Stimulated activated CD8-positive, alpha-beta memory T cell treated with anti-CD3 and anti-CD28 coated beads, Interleukin-12 subunit alpha, Interleukin-12 subunit beta, amount 100 ng/mL, for 24 hours (primary cell): ENCODE results near the gene SPATA31E1.
"Not testable (repeated sequence)": the region's sequence is repeated elsewhere in the genome, so short reads cannot be mapped to it uniquely, and the experiment has no call there.

Experiments used
- DNase-seq: peaks from one replicate; pipeline ENCODE4 v3.0.0-alpha.2; 2020; ENCODE audit errors: extremely low read depth

Gene SPATA31E1

DNA sequence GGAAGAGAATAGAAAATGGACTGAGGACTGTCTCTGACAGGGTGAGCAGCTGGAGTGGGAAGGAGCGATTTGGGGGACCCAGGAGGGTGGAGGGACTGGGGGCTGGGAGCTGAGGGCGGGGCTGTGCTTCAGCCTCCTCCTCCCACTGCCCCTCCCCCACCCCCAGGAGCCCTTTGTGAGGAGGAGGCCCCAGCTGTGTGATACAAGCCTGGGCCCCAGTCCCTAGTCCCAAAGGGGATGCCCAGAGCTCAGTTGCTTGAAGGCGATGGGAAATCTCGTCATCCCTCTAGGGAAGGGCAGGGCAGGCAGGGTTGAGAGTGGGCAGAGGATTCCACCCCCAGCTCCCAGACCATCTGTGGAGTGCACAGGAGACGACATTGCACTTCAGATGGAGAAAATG is at the start of gene SPATA31E1:
SPATA31E1 (plus strand) TSS at position 251 of the 400 bp plus-strand sequence; CDS start at position 266, 15 bp downstream.
- DNase-seq: no peak

DNA sequence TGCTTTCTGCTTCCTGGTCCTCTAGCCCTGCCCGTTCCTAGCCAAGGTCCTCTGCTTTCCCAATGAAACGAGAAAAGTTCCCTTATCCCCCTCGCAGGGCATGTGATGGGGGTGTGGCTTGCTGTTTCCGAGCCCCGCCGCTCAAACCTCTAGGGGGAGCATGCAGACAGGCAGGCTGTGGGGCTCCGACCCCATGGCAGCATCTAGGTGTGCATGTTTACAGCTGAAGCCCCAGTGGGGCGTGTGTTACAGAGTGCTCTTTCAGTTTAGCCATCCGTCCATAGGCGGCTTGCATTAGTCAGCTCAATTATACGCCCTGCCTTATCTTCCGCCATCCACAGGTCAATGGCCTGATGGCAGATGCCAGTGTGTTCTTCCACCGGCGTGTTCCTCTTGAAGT is 48.3 kb upstream of the SPATA31E1 start:
- no peak for DNase-seq

DNA sequence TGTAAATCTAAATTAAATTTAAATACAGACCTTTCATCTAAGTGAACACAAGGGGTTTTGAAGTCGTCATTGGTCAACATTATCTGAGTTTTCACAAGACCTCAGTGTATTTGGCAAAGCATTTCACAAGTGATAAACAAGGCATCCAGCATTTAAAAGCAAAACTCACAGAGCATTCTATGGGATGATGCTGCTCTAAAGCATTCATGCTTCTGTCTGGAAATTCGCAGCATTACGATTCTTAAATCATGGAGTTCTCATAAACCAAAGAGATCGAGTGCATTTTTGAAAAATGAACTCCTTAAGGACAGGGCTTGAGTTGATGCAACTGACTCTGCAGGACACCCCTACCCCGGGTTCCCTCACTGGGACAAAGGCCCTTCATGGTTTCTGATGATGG is 46.1 kb upstream of the SPATA31E1 start:
- no peak for DNase-seq

DNA sequence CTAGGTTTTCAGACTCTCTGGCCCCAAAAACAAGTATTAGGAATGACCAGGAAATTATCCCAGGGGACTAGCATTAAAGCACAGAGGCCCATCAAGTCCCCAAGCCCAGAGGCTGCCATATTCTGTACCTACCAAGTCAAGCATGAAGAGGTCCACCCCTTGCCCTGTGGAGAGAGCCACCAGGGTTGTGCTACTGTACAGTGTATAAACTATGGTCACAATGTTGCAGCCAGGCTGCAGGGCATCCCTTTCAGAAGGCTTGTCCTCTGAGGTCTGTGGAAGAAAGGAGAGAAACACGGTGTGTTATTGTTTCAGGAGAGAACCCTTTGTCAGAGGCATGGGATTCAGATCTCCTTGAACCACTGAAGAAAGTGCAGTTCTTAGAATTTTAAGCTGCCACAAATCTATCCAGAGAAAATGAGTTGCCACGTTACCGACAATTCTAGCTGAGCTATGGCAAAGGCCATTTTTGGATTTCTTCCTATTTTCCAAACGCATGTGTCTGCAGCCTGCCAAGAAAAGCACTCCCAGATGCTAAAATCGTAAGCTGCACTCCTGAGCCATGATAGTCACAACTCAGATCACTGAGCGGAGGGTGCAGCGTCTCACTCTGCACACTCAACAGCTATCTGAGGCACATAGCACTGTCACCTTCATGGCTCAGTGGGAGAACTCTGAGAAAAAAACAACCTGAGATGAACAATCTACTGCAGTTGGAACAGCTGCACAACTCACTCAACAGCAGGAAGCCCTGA is 45.5 kb upstream of the SPATA31E1 start:
- no peak for DNase-seq

DNA sequence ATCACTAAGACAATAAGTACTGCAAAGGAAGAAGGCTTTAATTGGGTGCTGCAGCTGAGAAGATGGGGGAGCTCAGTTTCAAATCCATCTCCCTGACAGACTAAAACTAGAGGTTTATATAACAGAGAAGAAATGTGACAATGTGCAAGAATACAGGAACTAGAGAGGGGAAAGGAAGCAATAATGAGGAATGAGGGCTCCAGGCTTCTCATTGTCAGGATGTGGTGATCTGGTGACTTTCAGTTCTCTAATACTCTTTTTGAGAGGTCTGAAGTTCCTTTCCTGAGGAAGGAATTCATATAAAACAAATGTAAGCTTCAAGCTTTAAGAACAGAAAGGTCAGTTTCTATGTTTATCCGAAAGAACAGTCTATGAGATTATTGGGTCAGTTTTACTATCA is 42.5 kb upstream of the SPATA31E1 start:
- DNase-seq: no peak

DNA sequence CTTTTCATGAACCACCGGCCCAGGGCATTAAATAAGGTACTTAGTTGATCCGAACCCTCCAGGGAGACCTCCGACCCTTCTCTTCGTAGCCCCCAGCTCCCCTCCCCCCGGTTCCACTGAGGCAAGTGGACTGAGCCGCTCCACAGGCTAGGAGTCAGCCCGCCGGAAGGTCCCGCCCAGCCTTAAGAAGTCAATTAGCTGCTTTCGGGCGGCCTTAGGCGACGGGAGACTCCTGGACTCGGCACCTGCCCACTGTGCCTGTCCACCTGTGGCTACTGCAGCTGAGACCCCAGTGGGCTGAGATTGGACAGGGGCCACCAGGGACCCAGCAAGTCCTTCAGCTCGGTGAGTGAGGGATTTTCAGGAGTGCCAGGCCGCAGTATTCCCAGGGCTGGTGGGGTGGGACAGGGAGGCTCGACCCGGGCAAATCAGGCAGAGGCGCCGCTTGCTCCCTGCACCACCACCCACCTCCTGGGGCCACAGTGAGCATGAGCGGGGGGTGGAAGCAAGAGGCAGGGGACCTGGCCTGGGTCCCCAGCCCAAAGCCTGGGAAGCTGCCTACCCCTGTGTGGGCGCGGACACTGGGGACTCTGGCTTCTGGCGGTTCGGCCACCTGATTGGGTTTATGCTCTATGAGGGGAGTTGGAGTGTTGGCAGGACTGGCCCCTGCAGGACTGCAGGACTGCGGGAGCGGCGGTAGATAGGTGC is 39.6 kb upstream of the SPATA31E1 start:
- no peak for DNase-seq

DNA sequence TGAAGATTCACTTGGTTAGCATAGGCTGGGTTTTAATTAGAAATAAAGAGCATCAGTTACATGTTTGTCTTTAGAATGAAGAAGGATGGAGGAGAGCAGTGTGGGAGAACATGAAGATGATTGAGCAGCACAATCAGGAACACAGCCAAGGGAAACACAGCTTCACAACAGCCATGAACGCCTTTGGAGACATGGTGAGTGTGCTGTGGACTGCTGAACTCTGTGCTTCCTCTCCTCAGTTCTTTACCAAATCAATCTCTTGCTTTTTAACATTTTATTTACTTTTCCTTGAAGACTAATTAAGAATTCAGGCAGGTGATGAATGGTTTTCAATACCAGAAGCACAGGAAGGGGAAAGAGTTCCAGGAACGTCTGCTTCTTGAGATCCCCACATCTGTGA is 38.2 kb upstream of the SPATA31E1 start:
- no peak for DNase-seq

DNA sequence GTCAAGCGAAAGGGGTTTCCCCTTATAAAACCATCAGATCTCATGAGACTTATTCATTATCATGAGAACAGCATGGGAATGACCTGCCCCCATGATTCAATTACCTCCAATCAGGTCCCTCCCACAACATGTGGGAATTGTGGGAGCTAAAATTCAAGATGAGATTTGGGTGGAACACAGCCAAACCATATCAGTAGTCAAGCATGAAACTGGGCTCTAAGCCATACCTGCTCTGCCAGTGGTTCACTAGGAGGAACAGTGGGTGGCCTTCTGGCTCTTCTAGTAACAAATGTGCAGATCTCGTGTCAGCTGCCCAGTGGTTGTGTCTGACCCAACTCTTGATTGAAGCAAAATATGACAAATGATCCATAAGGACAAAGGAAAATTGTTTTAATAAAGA is 34.9 kb upstream of the SPATA31E1 start:
- not testable (repeated sequence) for DNase-seq

DNA sequence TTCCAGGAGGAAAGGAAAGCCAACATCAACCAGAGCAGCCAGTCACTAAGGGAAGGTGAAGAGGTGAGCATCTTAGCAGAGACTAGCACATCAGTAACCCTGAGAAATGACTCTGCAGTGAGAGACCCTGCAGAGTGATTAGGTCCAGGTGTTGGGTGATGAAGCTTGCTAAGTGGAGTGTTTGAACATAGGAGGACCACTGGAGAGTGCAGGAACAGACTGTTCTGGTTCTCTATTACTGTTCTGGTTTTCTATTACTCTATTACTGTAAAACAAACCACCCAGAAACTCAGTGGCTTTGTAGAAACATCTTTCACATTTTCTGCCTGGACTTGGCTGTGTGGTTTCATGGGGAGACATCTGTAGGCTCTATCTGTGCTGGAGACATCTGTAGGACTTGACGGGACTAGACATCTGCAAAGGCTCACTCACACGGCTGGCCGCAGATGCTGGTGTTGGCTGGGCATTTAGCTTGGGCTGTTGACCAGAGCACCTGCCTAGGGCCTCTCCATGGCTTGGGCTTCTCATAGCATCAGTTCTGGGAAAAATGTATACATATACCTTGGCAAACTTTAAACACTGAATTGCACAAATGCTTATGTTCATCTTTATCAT is 33.4 kb upstream of the SPATA31E1 start:
- no peak for DNase-seq

DNA sequence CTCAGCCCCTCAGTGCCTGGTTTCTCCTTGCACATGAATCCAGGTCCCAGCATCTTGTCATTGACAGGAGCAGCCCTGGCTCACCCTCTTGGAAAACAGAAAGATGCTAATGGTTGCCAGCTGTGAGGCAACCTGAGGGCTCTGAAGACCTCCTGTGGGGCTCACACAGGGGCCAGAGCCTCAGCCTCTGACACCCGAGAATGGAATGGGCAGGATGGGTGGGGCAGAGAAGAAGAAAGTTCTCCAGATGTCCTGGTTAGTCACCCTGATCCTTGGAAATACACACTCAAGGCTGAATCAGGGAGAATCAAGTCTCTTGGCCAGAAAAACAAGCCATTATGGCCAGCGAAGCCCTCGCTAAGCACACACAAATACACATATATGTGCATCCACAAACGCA is 32.3 kb upstream of the SPATA31E1 start:
- no peak for DNase-seq

DNA sequence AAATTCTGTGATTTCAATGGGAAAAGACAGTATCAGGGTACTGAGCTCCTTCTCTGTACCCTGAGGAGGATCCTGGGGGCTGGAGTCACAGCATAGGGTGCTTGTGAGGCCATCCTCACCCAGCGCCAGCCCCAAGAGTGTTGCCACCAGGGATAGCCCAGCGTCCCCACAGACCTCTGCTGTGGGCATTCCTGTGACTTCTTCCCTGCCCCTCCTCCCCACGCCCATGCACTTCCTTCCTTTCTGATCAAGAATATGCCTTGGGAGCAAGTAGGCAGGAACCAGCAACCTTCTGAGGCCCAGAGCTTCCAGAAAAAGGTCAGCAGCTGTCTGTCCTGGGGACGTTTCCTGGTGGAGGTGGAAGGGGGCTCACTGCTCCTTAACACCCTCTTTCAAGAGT is 31.5 kb upstream of the SPATA31E1 start:
- not testable (repeated sequence) for DNase-seq

DNA sequence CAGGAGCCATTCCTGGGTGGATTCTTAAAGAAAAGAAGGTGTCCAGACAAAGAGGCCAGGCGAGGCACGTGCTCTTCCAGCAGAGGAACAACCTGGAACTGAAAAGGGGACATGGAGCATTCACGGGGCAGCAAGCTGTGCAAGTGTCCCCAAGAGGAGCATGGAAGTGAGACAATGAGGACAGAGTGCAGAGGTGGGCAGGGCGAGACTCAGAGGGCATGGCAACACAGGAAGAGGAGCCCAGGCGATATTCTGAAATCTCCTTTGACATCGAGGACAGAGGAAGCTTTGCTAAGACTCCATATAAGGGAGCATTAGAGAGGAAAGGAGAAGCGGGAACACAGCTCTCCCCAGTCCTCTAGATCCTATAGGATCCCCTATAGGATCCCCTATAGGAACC is 29.4 kb upstream of the SPATA31E1 start:
- DNase-seq: no peak

DNA sequence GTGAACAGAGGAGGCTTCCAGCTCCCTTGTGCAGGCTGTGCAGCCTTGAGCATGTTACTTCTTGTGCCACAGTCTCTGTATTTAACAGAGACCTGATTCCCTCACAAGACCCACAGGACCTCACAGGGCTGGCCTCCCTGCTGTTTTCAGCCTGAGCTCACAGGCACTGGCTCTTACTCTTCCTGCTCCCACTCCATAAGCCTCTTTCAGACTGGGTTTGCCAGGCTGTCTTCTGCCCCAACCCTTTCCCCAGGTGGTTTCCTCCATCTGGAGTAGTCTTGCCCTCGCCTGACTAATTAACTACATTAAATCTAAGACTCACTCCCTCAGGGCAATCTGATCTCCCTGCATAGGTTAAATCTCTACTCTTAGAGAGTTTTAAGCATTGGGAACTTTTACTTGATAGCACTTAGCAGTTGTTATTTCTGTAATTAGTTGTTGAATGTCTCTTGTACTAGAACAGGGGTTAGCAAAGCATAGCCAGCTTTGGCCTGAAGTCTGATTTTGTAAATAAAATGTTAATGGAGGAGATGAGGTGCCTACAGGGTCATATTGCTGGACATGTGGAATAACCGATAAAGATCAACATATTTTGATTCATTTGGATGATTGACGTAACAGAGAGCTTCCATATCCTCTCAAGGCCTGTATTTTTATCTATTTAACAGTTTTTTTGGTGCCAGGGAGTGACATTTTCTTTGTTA is 28.6 kb upstream of the SPATA31E1 start:
- DNase-seq: no peak

DNA sequence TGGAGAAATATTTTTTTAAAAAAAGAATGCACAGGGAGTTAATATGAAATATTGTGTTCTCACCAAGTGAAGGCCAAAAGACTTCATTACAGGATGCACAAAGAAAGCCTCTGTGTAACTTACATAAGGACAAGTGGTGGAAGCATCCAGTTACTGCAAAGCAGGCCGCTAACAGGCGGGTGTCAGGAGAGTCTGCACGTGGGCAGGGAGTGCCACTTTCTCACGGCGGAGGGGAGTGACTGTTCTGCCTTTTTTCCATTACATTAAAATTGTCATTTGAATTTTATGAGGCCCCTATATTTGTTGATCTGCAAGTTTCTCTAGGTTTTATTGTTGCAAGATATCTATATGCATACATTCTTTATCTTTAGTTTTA is 28.1 kb upstream of the SPATA31E1 start:
- DNase-seq: no peak

DNA sequence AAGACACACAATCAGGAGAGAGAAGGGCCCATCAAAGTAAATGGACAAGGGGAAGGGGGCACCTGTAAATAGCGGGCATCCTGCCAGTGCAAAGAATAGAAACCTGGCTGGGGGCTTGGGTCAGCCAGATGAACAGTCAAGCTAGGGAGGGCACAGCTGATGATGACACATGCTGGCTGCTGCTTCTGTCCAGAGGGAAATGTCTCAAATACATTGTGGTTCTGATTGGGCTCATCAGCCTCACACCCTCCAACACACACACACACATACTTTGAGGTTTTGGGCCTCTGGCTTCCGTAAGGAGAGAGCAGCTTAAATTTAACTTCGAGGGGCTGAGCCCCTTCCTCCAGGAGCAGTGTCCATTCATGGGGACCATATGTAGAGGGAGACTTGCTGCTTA is 27.6 kb upstream of the SPATA31E1 start:
- no peak for DNase-seq

DNA sequence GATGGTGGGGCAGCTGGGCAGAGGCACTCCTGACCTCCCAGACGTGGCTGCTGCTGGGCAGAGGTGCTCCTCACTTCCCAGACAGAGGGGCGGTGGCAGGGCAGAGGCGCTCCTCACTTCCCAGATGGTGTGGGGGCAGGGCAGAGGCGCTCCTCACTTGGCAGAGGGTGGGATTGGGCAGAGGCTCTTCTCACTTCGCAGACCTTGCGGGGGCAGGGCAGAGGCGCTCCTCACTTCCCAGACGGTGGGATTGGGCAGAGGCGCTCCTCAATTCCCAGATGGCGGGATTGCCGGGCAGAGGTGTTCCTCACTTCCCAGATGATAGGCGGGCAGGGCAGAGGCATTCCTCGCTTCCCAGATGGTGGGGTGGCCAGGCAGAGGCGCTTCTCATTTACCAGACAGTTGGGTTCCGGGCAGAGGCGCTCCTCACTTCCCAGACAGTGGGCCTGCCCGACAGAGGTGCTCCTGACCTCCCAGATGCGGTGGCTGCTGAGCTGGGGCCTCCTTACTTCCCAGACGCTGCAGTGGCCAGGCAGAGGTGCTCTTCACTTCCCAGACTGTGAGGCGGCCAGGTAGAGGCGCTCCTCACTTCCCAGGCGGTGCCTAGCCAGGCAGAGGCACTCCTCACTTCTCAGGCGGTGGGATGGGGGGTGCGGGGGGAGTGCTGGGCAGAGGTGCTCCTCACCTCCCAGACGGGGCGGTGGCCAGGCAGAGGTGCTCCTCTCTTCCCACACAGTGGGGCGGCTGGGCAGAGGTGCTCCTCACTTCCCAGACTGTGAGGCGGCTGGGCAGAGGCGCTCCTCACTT is 25.3 kb upstream of the SPATA31E1 start:
- DNase-seq: no peak

DNA sequence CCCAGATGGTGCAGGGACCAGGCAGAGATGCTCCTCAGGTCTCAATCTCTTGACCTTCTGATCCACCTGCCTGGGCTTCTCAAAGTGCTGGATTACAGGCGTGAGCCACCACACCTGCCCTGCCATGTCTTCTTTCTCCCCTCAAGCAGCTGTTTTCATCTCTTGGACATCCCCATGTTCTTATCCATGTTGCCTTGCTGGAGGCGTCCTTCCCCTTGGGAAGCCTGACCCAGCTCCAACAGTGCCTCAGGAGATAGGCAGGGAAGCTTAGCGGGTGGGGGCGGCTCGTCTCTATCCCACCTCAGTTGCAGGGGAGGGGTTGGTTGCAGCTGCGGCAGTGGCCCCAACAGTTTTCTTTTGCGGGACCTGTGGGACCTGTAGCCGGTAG is 24.7 kb upstream of the SPATA31E1 start:
- DNase-seq: no peak

DNA sequence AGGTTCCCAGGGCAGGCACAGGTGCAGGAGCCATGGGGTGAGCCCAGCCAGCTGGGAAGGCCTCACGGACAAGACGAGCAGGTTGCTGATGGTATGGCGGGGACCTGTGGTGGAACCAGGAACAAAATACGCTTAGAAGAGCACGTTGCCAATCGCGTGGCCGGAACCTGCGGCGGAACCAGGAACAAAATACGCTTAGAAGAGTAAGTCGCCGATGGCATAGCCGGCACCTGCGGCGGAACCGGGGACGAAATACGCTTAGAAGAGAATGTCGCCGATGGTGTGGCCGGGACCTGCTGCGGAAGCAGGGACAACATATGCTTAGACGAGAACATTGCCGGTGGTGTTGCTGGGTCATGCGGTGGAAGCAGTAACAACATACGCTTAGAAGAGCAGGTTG is 23.5 kb upstream of the SPATA31E1 start:
- DNase-seq: no peak

DNA sequence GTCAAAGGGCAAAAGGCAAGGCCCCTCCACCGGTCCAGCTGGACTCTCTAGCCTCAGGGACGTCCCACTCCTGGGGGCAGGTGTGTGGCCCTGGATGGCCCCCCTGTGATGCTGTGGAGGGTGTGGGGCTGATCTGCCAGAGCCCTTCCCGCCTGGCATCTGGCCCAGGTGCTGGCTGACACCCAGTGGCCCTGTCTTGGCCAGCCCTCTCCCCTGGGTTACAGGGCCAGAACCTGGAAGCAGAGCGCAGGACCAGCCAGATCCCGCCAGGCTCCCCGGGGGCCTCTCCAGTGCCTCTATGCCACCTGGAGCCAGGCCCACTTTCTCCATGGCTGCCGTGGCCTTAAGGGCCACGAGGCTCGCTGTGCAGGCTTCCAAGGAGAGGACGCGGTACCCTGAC is 22.9 kb upstream of the SPATA31E1 start:
- no peak for DNase-seq

DNA sequence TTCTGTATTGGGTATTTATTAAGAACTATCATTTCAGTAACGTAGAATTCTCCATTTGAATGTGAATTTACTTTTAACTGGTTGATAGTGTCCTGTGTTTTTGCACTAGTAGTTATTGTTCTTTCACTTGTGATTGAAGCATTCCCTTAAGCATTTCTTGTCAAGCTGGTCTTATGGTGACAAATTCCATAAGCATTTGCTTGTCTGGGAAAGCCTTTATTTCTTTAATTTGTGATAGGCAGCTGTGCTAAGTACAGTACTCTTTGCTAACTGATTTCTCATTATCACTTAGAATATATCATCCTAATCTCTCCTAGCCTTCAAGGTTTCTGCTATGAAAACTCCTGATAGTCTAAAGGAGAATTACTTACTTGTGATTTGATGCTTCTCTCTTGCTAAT is 21.3 kb upstream of the SPATA31E1 start:
- DNase-seq: no peak

DNA sequence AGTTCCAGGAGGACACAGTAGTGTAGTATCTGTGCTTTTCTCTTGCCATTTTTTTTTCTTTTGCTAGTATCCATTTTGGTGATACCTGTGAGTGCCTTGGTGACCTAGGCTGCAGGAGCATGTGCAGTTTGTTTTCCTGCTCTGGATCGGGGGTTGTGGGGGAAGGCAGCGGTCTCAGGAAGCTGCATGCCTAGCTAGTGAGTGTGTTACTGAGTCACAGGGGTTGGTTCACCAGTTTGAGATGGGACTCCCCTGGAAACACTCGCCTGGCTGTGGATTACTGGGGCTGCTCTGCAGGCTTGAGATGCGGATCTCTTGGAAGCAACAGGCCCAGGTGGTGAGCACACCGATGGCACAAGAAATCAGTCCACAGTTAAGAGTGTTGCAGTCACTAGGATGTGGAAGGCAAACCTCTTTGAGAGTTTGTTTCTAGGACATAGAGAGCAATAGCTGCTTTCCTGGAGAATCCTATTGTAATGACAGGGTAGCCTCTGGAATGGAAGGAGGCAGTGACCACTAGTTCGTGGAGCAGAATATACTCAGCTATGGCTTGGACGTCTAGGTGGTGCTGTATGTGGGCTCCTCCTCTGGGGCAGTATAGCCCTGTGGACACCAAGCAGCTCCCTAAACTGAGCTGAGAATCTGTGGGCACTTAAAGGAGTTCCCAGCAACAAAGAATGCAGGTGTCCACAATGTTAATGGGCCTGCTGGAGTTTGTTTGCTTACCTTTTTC is 20.0 kb upstream of the SPATA31E1 start:
- DNase-seq: no peak
